Measurements from ENCODE around the gene LDLR.

GRCh38 chr19:11113140-11113708 lies 24.0 kb downstream of the LDLR start:
- TF ChIP-seq CTCF (conservative IDR thresholded peaks at IDR 0.05; ENCODE audit: low read length) = no peak
- TF ChIP-seq EZH2phosphoT487 (IDR thresholded peaks at IDR 0.05; ENCODE audit: borderline replicate concordance, low read depth, low read length) = no peak

Data from OCI-LY7 (cell line).